ENCODE data around the gene DTNB. TPM values are rescaled to one million over a fixed set of nuclear protein-coding genes. Genes with fewer than 3 reads are reported as not detected.

DTNB gene
- total and polyA plus RNA-seq, 7 donors: 2.4 to 7.8 (median 4.8) TPM

DNA sequence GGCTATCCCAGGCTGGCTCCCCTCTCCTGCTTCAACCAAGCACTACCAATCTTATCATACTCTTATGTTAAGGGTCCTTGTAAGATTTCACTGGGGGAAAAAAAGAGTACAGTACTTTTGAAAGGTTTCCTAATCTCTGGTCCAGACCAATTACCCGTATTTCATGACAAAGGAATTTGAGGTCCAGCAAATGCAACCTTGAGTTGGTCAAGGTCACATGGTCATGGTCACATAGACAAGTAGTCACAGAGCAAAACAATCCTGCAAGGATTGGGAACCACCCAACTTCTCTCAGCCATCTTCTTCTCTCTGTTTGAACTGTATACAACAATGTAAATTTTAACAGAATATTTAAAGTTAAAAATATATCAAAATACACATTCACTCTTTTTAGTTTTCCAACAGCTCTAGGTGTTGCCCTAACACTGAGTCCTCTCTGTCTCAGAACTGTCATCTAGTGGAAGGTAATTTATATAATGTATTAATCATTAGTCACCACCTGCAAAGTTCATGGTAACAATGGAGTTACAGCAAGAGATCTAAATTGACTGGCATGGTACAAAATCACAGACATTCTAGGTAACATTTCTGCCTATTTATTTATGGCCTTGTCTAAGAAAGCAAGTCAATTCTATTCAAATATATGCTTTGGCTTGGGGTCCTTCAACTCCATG, 21.5 kb downstream of the DTNB start:
- DNase-seq: no peak
- Histone ChIP-seq H3K36me3 (no peaks in the 10 kb centered on the region), H3K9me3 (no peaks in the 10 kb centered on the region), H3K27me3 (no peaks in the 10 kb centered on the region), H3K4me3 (no peak overlapping the region), H3K27ac (no peak overlapping the region), H3K4me1 (no peaks in the 10 kb centered on the region)
- intact Hi-C loops (cut with DNase I): no loop called here
- WGBS, 2 donors: 96 to 98% methylated on average over 1 of the region's 1 CpG
- TF ChIP-seq POLR2A (IDR thresholded peaks at IDR 0.05) (no peak), POLR2AphosphoS5 (IDR thresholded peaks at IDR 0.05) (no peak), EP300 (IDR thresholded peaks at IDR 0.05) (no peak)
- TF ChIP-seq, protein P1, sequence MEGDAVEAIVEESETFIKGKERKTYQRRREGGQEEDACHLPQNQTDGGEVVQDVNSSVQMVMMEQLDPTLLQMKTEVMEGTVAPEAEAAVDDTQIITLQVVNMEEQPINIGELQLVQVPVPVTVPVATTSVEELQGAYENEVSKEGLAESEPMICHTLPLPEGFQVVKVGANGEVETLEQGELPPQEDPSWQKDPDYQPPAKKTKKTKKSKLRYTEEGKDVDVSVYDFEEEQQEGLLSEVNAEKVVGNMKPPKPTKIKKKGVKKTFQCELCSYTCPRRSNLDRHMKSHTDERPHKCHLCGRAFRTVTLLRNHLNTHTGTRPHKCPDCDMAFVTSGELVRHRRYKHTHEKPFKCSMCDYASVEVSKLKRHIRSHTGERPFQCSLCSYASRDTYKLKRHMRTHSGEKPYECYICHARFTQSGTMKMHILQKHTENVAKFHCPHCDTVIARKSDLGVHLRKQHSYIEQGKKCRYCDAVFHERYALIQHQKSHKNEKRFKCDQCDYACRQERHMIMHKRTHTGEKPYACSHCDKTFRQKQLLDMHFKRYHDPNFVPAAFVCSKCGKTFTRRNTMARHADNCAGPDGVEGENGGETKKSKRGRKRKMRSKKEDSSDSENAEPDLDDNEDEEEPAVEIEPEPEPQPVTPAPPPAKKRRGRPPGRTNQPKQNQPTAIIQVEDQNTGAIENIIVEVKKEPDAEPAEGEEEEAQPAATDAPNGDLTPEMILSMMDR (IDR thresholded peaks at IDR 0.05): no peak

DNA sequence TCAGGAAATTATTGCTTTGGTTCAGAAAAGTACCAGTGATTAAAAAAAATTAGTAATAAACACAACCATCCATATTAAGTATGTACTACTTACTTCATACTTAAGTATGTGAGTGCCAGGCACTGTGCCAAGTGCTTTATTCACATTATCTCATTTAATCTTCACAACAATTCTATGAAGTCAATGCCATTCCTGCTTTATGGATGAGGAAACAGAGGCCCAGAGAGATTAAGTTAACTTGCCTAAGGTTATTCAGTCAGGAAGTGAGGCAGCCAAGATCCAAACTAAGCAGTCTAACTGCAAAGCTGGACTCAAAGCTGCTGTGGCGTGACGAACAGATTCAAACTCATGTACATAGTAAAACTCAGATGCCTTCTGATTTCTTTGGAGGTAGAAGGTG, 22.3 kb downstream of the DTNB start:
- DNase-seq: no peak
- WGBS, 2 donors: 74 to 94% methylated on average over 2 of the region's 2 CpGs

DNA sequence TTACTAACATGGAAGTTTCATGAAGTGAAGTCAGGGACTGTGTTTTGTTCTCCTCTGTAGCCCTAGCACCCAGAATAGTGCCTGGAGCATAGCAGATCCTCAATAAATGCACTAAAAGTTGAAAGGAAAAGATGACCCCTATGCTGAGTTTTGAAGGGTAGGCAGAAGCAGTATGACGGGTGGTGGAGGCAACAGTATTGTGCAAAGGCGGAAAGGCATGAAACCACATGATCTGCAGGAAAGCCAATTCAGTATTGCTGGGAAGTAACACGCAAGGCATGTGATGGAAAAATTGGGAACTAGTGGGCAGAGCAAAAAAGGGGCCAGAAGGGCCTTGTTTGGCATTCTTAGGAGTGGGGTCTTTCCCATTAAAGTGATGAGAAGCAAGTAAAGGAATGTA, 23.1 kb downstream of the DTNB start:
- 91 to 95% methylated on average over 3 of the region's 3 CpGs for WGBS, 2 donors
- DNase-seq: no peak
- H3K4me1 ChIP-seq: no peaks in the 10 kb centered on the region
- no peak overlapping the region for H3K4me3 ChIP-seq
- no peaks in the 10 kb centered on the region for H3K27me3 ChIP-seq
- H3K36me3 ChIP-seq: no peaks in the 10 kb centered on the region
- intact Hi-C loops (cut with DNase I): no loop called here
- no peaks in the 10 kb centered on the region for H3K9me3 ChIP-seq
- TF ChIP-seq, protein P1 (IDR thresholded peaks at IDR 0.05): no peak
- TF ChIP-seq POLR2A (IDR thresholded peaks at IDR 0.05) (no peak), EP300 (IDR thresholded peaks at IDR 0.05) (no peak), POLR2AphosphoS5 (IDR thresholded peaks at IDR 0.05) (no peak)
- H3K27ac ChIP-seq: no peak overlapping the region

More for the DNA sequence above, 22.3 kb downstream of the DTNB start:
- Histone ChIP-seq H3K27ac (no peak overlapping the region), H3K9me3 (no peaks in the 10 kb centered on the region), H3K36me3 (no peaks in the 10 kb centered on the region), H3K4me1 (no peaks in the 10 kb centered on the region), H3K4me3 (no peak overlapping the region), H3K27me3 (no peaks in the 10 kb centered on the region)
- TF ChIP-seq EP300 (IDR thresholded peaks at IDR 0.05) (no peak), POLR2AphosphoS5 (IDR thresholded peaks at IDR 0.05) (no peak), POLR2A (IDR thresholded peaks at IDR 0.05) (no peak)
- TF ChIP-seq, protein P1 (IDR thresholded peaks at IDR 0.05): no peak
- intact Hi-C loops (cut with DNase I): no loop called here

DNA sequence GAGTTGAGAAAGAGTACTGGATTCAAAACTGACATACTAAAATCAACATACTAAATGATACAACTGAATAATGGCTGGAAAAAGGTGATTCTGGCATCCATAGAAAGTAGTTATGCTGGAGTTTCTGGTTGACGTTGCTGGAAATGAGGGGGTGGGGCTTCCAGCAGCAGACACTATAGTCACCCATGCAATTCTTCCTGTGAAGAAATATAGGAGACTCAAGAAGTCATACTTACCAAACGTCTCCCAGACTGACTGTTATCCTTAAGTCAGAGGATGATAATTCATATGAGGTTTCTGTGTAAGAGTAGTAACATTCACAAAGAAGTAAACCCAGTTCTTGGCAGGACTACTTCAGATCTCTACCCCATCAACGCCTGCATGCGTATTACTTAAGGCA, 23.6 kb downstream of the DTNB start:
- no peaks in the 10 kb centered on the region for H3K4me1 ChIP-seq
- H3K9me3 ChIP-seq: no peaks in the 10 kb centered on the region
- H3K27ac ChIP-seq: no peak overlapping the region
- no peak for DNase-seq
- H3K36me3 ChIP-seq: no peaks in the 10 kb centered on the region
- 86% methylated on average over 4 of the region's 4 CpGs for WGBS, 2 donors
- no peaks in the 10 kb centered on the region for H3K27me3 ChIP-seq
- no peak overlapping the region for H3K4me3 ChIP-seq
- TF ChIP-seq POLR2A (IDR thresholded peaks at IDR 0.05): no peak
- intact Hi-C loops (cut with DNase I): no loop called here

DNA sequence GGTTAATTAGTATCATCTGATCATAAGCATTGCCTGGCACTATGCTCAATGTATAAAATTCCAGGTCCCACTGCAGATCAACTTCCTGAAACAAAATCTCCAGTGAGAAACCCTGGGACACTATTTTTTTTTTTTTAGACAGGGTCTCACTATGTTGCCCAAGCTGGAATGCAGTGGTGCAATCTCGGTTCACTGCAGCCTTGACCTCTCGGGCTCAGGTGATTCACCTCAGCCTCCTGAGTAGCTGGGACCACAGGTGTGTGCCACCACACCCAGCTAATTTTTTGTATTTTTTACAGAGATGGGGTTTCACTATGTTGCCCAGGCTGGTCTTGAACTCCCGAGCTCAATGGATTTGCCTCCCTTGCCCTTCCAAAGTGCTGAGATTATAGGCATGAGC, 31.1 kb downstream of the DTNB start:
- TF ChIP-seq, protein P1 (IDR thresholded peaks at IDR 0.05): no peak
- Histone ChIP-seq H3K27ac (no peak overlapping the region), H3K36me3 (no peaks in the 10 kb centered on the region), H3K4me1 (no peaks in the 10 kb centered on the region), H3K27me3 (no peaks in the 10 kb centered on the region), H3K9me3 (no peaks in the 10 kb centered on the region), H3K4me3 (no peak overlapping the region)
- WGBS, 2 donors: 94 to 96% methylated on average over 3 of the region's 3 CpGs
- intact Hi-C loops (cut with DNase I): no loop called here
- no peak for DNase-seq
